SJCRH30 (cell line): ENCODE measurements around the gene PAFAH2. TPM values are rescaled to one million over a fixed set of nuclear protein-coding genes. Genes with fewer than 3 reads are reported as not detected.
A peak's percentile ranks its signal among the peaks of the same experiment; 100 is the strongest.
"Not testable (repeated sequence)": the region's sequence is repeated elsewhere in the genome, so short reads cannot be mapped to it uniquely, and the experiment has no call there.

Source experiments
- DNase-seq, 2 experiments: peaks; one replicate each; pipeline ENCODE4 v3.0.0-alpha.2; 2015 to 2020
- H3K27ac ChIP-seq: fragments of 250-450 bp; sonication (Bioruptor Pico); 2 replicates; pipeline ENCODE4 v1.5.1; 2020; ENCODE audit warnings: mild to moderate bottlenecking, moderate library complexity
- H3K27me3 ChIP-seq: fragments of 250-450 bp; sonication (Bioruptor Pico); 2 replicates; pipeline ENCODE4 v1.5.1; 2020; ENCODE audit warnings: mild to moderate bottlenecking, moderate library complexity
- H3K36me3 ChIP-seq: fragments of 250-450 bp; sonication (Bioruptor Pico); 2 replicates; pipeline ENCODE4 v1.5.1; 2020; ENCODE audit warnings: mild to moderate bottlenecking, moderate library complexity
- H3K4me1 ChIP-seq: fragments of 250-450 bp; sonication (Bioruptor Pico); 2 replicates; pipeline ENCODE4 v1.5.1; 2020; ENCODE audit warnings: mild to moderate bottlenecking, moderate library complexity
- H3K4me3 ChIP-seq: fragments of 250-450 bp; sonication (Bioruptor Pico); 2 replicates; pipeline ENCODE4 v1.5.1; 2020; ENCODE audit warnings: mild to moderate bottlenecking, moderate library complexity
- H3K9me3 ChIP-seq: fragments of 250-450 bp; sonication (Bioruptor Pico); replicated peaks from 2 replicates; pipeline ENCODE4 v1.5.1; 2020; ENCODE audit warnings: mild to moderate bottlenecking, moderate library complexity
- total RNA-seq: library from RNA; depleted of rRNA; stranded (reverse); fragments of >200 nt; shearing (Covaris generic); gene quantifications from 2 replicates; pipeline ENCODE4 v1.2.3, GENCODE V29; 2014

PAFAH2 gene
- total RNA-seq, 1 experiment from 2014 or later = 3.8 TPM

- Histone ChIP-seq H3K27me3 (no peaks in the 10 kb centered on the region), H3K4me3 (no peak overlapping the region), H3K27ac (no peak overlapping the region), H3K9me3 (no peaks in the 10 kb centered on the region), H3K36me3 (peaks cover 4% of the 10 kb centered on the region; the same call in 1 of the 2 replicates), H3K4me1 (peaks cover 3% of the 10 kb centered on the region)
- no peak for DNase-seq
These were observed 39.4 kb downstream of the PAFAH2 start for GRCh38 chr1:25958465-25958864.

GRCh38 chr1:25955553-25955952 is 42.3 kb downstream of the PAFAH2 start:
- peaks cover 16% of the 10 kb centered on the region for H3K4me1 ChIP-seq
- H3K9me3 ChIP-seq = no peaks in the 10 kb centered on the region
- no peaks in the 10 kb centered on the region for H3K36me3 ChIP-seq
- H3K27me3 ChIP-seq = no peaks in the 10 kb centered on the region
- no peak overlapping the region for H3K4me3 ChIP-seq
- no peak overlapping the region for H3K27ac ChIP-seq
- DNase-seq = no peak

GRCh38 chr1:25954282-25954938 is 43.5 kb downstream of the PAFAH2 start:
- Histone ChIP-seq H3K4me3 (no peak overlapping the region), H3K27me3 (no peaks in the 10 kb centered on the region), H3K9me3 (no peaks in the 10 kb centered on the region; the same call in 1 of the 2 replicates), H3K4me1 (peaks cover 16% of the 10 kb centered on the region), H3K36me3 (no peaks in the 10 kb centered on the region), H3K27ac (no peak overlapping the region)
- DNase-seq = no peak

GRCh38 chr1:25952841-25953401 is 44.9 kb downstream of the PAFAH2 start:
- H3K36me3 ChIP-seq = no peaks in the 10 kb centered on the region
- H3K4me1 ChIP-seq = peaks cover 16% of the 10 kb centered on the region
- H3K9me3 ChIP-seq = no peaks in the 10 kb centered on the region; the same call in 1 of the 2 replicates
- no peaks in the 10 kb centered on the region for H3K27me3 ChIP-seq
- H3K4me3 ChIP-seq = no peak overlapping the region
- DNase-seq = peak; percentile 82 to 90
- no peak overlapping the region for H3K27ac ChIP-seq

- DNase-seq = no peak
- Histone ChIP-seq H3K36me3 (no peaks in the 10 kb centered on the region), H3K27me3 (no peaks in the 10 kb centered on the region), H3K4me1 (peaks cover 14% of the 10 kb centered on the region), H3K27ac (no peak overlapping the region), H3K9me3 (no peaks in the 10 kb centered on the region; the same call in 1 of the 2 replicates), H3K4me3 (no peak overlapping the region)
These were observed 49.2 kb downstream of the PAFAH2 start for GRCh38 chr1:25948641-25949040.

- H3K36me3 ChIP-seq = no peaks in the 10 kb centered on the region
- H3K4me1 ChIP-seq = no peaks in the 10 kb centered on the region; the same call in 1 of the 2 replicates
- H3K27ac ChIP-seq = no peak overlapping the region
- no peak for DNase-seq
- peaks cover 4% of the 10 kb centered on the region for H3K9me3 ChIP-seq
- no peak overlapping the region for H3K4me3 ChIP-seq
- no peaks in the 10 kb centered on the region for H3K27me3 ChIP-seq
These were observed 50.8 kb downstream of the PAFAH2 start for GRCh38 chr1:25947027-25947426.

- H3K4me1 ChIP-seq = no peaks in the 10 kb centered on the region
- H3K27ac ChIP-seq = no peak overlapping the region
- DNase-seq = no peak
- H3K4me3 ChIP-seq = no peak overlapping the region
- H3K36me3 ChIP-seq = no peaks in the 10 kb centered on the region
- peaks cover 4% of the 10 kb centered on the region for H3K9me3 ChIP-seq
- no peaks in the 10 kb centered on the region for H3K27me3 ChIP-seq
These were observed 52.1 kb downstream of the PAFAH2 start for GRCh38 chr1:25945761-25946160.

- Histone ChIP-seq H3K4me1 (no peaks in the 10 kb centered on the region), H3K9me3 (peaks cover 4% of the 10 kb centered on the region), H3K4me3 (no peak overlapping the region), H3K27ac (no peak overlapping the region), H3K36me3 (no peaks in the 10 kb centered on the region), H3K27me3 (no peaks in the 10 kb centered on the region)
- no peak for DNase-seq
These were observed 52.9 kb downstream of the PAFAH2 start for GRCh38 chr1:25944986-25945385.

GRCh38 chr1:25943511-25943910 is 54.4 kb downstream of the PAFAH2 start:
- not testable (repeated sequence) for H3K36me3 ChIP-seq

GRCh38 chr1:25936947-25937346 is 60.9 kb downstream of the PAFAH2 start:
- no peak overlapping the region for H3K4me3 ChIP-seq
- no peaks in the 10 kb centered on the region; the same call in 1 of the 2 replicates for H3K27me3 ChIP-seq
- no peak overlapping the region for H3K27ac ChIP-seq
- peaks cover 10% of the 10 kb centered on the region for H3K4me1 ChIP-seq
- no peaks in the 10 kb centered on the region for H3K9me3 ChIP-seq
- peak in 1 of 2 experiments; percentile 59 for DNase-seq
- H3K36me3 ChIP-seq = no peaks in the 10 kb centered on the region

More at GRCh38 chr1:25943511-25943910, 54.4 kb downstream of the PAFAH2 start:
- H3K27me3 ChIP-seq, H3K4me3 ChIP-seq, H3K27ac ChIP-seq, H3K4me1 ChIP-seq, DNase-seq, H3K9me3 ChIP-seq: not testable (repeated sequence)

GRCh38 chr1:25933479-25934365 is 64.1 kb downstream of the PAFAH2 start:
- no peak overlapping the region for H3K4me3 ChIP-seq
- H3K27me3 ChIP-seq = no peaks in the 10 kb centered on the region; the same call in 1 of the 2 replicates
- DNase-seq = no peak
- H3K9me3 ChIP-seq = no peaks in the 10 kb centered on the region
- H3K36me3 ChIP-seq = no peaks in the 10 kb centered on the region
- no peak overlapping the region for H3K27ac ChIP-seq
- peaks cover 10% of the 10 kb centered on the region for H3K4me1 ChIP-seq

GRCh38 chr1:25932811-25933400 is 65.0 kb downstream of the PAFAH2 start:
- DNase-seq, H3K36me3 ChIP-seq, H3K27ac ChIP-seq, H3K9me3 ChIP-seq, H3K4me3 ChIP-seq, H3K27me3 ChIP-seq: not testable (repeated sequence)
- H3K4me1 ChIP-seq = peaks cover 12% of the 10 kb centered on the region

GRCh38 chr1:25932321-25932720 is 65.5 kb downstream of the PAFAH2 start:
- no peaks in the 10 kb centered on the region for H3K9me3 ChIP-seq
- H3K36me3 ChIP-seq = no peaks in the 10 kb centered on the region
- no peak for DNase-seq
- H3K27me3 ChIP-seq = no peaks in the 10 kb centered on the region; the same call in 1 of the 2 replicates
- H3K4me3 ChIP-seq = no peak overlapping the region
- H3K27ac ChIP-seq = no peak overlapping the region
- peaks cover 16% of the 10 kb centered on the region for H3K4me1 ChIP-seq

GRCh38 chr1:25929016-25929415 is 68.8 kb downstream of the PAFAH2 start:
- no peak for DNase-seq
- H3K36me3 ChIP-seq = no peaks in the 10 kb centered on the region
- no peaks in the 10 kb centered on the region; the same call in 1 of the 2 replicates for H3K27me3 ChIP-seq
- no peak overlapping the region for H3K27ac ChIP-seq
- no peaks in the 10 kb centered on the region for H3K9me3 ChIP-seq
- no peak overlapping the region for H3K4me3 ChIP-seq
- H3K4me1 ChIP-seq = peaks cover 21% of the 10 kb centered on the region
